HFF-Myc (cell line): Measurements from ENCODE around the gene CTNNA2.
A peak's percentile ranks its signal among the peaks of the same experiment; 100 is the strongest.

ENCODE experiments used
- DNase-seq: peaks from one replicate; pipeline ENCODE4 v3.0.0-alpha.2; 2011; ENCODE audit warnings: low read depth; ENCODE audit errors: extremely low read depth
- H3K4me3 ChIP-seq: replicated peaks from 2 replicates; pipeline ENCODE4 v1.5.1; 2011; ENCODE audit warnings: low read depth, mild to moderate bottlenecking, control low read depth, low read length
- CTCF ChIP-seq: IDR thresholded peaks from 2 replicates; pipeline ENCODE4 v1.5.1; 2012; ENCODE audit warnings: mild to moderate bottlenecking, low read depth, low read length, control low read depth; ENCODE audit errors: missing control alignments

CTNNA2 gene

DNA sequence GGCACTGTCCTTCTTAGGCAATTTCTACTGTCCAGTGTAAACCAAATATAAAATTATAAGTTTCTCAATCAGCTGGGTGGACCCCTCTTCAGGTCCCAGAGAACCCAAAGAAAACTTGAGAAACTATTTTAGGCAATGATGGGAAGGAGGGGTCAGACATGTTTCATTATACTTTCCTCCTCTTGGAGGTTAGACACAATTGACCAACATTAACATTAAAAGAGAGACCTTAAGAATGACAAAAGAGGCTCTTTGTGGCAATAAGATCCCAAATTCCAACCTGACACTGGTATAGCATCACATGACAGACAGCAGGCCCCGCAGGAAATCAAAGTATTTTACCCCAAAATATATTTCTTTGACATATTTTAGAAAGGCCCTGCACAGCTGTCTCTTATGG, 718.6 kb downstream of the CTNNA2 start:
- no peak overlapping the region for H3K4me3 ChIP-seq
- DNase-seq, result no peak
- TF ChIP-seq CTCF, result no peak

DNA sequence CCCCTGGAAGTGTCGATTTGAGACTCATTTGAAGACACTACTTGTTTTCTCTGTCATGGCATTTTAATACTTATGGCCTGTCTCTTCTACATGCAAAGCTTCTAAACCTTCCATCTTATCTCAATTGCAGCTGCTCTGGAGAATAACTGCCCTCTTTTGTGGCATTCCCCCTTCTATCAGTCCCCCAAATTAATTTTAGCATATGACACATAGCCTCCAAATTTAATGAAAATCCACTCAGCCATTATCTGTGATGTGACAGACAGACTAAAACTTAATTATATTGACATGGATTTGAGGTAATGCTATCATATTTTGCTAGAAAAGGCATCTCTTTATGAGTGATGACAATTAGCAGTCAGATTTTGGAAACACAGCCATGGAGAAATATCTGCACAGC, 720.5 kb downstream of the CTNNA2 start:
- no peak overlapping the region for H3K4me3 ChIP-seq
- TF ChIP-seq CTCF, result no peak
- no peak for DNase-seq

DNA sequence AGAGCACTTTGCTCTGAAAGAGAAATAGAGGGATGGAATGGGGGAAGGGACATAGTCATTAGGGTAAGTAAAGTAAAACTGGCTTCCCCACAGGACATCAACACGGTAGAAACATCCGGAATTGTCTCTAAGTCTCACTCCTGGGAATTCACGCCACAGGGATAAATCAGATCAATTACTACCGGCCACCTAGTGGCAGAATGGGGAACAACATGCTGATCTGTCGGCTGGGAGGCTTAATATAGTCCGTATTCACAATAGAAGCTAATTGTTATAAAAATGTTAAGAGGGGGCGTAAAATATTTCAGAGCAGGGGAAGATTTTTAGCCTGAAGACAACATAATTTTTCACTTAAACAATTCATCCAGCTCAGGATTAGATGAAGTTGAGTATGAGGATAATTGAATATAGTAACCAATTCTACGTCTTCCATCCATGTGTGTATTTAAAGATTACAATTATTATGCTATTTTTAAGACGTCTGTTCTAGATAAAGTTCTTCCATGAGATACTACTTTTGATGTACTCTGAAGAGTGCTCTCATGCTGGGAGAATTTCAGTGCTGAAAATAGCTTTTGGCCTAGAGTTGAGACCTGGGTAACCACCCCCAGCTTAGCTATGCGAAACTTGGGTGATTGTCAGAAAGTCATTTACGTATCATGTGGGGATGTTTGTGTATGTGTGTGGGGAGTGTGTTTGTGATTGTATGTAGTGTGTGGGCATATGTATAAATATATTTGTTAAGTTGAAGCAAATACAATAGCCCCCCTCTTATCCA, 726.0 kb downstream of the CTNNA2 start:
- DNase-seq, result peak; percentile 11
- peak; percentile 81 for TF ChIP-seq CTCF
- H3K4me3 ChIP-seq, result no peak overlapping the region

DNA sequence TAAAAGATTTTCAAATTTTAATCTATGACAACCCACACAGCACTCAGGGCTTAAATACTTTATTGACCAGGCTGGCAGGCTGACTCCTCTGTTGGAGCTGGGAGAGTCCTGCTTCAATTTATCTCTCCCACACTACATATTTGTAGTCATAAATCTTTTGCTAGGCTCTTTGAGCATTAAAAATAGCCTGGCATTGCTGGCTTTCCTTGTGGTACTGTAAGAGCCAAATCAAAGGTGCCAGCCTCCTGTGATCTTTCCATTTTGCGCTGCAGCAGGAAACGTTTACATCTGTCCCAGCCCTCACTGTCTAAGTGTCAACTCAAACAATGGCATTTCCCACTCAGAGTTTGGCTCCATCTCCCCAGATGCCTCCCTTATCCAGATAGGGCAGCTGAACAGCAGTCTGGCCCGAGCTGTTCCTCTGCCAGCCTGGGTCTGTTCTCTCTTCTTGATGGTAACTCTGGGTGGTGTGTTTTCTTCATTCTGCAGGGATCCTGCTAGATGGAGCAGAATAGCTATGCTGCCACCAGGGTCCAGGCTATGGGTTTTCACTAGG, 729.6 kb downstream of the CTNNA2 start:
- H3K4me3 ChIP-seq, result no peak overlapping the region
- DNase-seq, result no peak
- no peak for TF ChIP-seq CTCF

- no peak for TF ChIP-seq CTCF
- DNase-seq, result no peak
- H3K4me3 ChIP-seq, result no peak overlapping the region
Observed at GRCh38 chr2:80244905-80245584, 732.2 kb downstream of the CTNNA2 start.

GRCh38 chr2:80246534-80246933, 733.7 kb downstream of the CTNNA2 start:
- TF ChIP-seq CTCF, result no peak
- H3K4me3 ChIP-seq, result no peak overlapping the region
- no peak for DNase-seq
